H1 (cell line): ENCODE results near the gene IL9R. TPM values are rescaled to one million over a fixed set of nuclear protein-coding genes. Genes with fewer than 3 reads are reported as not detected.
"Not testable (repeated sequence)": the region's sequence is repeated elsewhere in the genome, so short reads cannot be mapped to it uniquely, and the experiment has no call there.

Experiments
- CTCF ChIA-PET: fragments of 300-600 bp; sonication (Branson Sonifier 250); formaldehyde crosslinking; loops from one replicate; lab custom pipeline; 2021; ENCODE audit not compliant: partially characterized antibody; lab: Charles Lee
- POLR2A ChIA-PET: fragments of 300-600 bp; sonication (Branson Sonifier 250); formaldehyde crosslinking; loops from one replicate; lab custom pipeline; 2021; ENCODE audit warnings: inconsistent platforms; ENCODE audit not compliant: partially characterized antibody; lab: Charles Lee
- DNase-seq, 2 experiments: peaks; one replicate each; pipeline versions ENCODE4 v3.0.0 to v3.0.0-alpha.2; 2010 to 2022; ENCODE audit warnings: low spot score in 2 of 2, low read depth in 1 of 2, mixed read lengths in 1 of 2
- FAIRE-seq: peaks from 2 replicates; lab custom pipeline; 2011; peaks lifted over from hg19 to GRCh38; lab: Jason Lieb, UNC
- H2AFZ ChIP-seq: 2 replicates; pipeline ENCODE4 v1.8.1; 2012; ENCODE audit warnings: low read length, inconsistent platforms
- H2AK5ac ChIP-seq: 2 replicates; pipeline ENCODE4 v1.6.1; 2013; ENCODE audit warnings: low read depth, low read length
- H2BK120ac ChIP-seq: replicated peaks from 2 replicates; pipeline ENCODE3; 2013; ENCODE audit warnings: low read depth, low read length, inconsistent platforms
- H2BK12ac ChIP-seq: 2 replicates; pipeline ENCODE4 v1.6.1; 2013; ENCODE audit warnings: low read depth, low read length
- H2BK15ac ChIP-seq: 2 replicates; pipeline ENCODE4 v1.6.1; 2013; ENCODE audit warnings: low read length
- H2BK20ac ChIP-seq: 2 replicates; pipeline ENCODE4 v1.6.1; 2013; ENCODE audit warnings: low read length
- H2BK5ac ChIP-seq: 2 replicates; pipeline ENCODE4 v1.6.1; 2013; ENCODE audit warnings: low read depth, low read length
- H3K14ac ChIP-seq: 2 replicates; pipeline ENCODE4 v1.6.1; 2013; ENCODE audit warnings: inconsistent platforms; ENCODE audit not compliant: insufficient read length
- H3K18ac ChIP-seq: 2 replicates; pipeline ENCODE4 v1.6.1; 2013; ENCODE audit warnings: low read length; ENCODE audit errors: extremely low read depth
- H3K23ac ChIP-seq: 2 replicates; pipeline ENCODE4 v1.6.1; 2013; ENCODE audit warnings: inconsistent platforms; ENCODE audit not compliant: insufficient read length
- H3K23me2 ChIP-seq: 2 replicates; pipeline ENCODE4 v1.6.1; 2013; ENCODE audit warnings: low read depth, low read length
- H3K27ac ChIP-seq: 2 replicates; pipeline ENCODE4 v1.6.1; 2011; ENCODE audit warnings: low read depth, low read length, inconsistent platforms
- H3K27me3 ChIP-seq, 4 experiments: replicated peaks in 1 of 4; 1 replicate in 1 of 4; 2 replicates in 3 of 4; pipeline versions ENCODE4 v1.6.1 to v1.8.1; 2011 to 2013; ENCODE audit warnings: low read length in 3 of 4, mild to moderate bottlenecking in 3 of 4, inconsistent platforms in 2 of 4, mixed read lengths in 2 of 4, moderate library complexity in 1 of 4; ENCODE audit not compliant: control insufficient read depth in 3 of 4, insufficient read depth in 3 of 4; ENCODE audit errors: extremely low read depth in 1 of 4
- H3K36me3 ChIP-seq, 4 experiments: 2 replicates each; pipeline versions ENCODE4 v1.6.1 to v1.8.1; 2011 to 2013; ENCODE audit warnings: mild to moderate bottlenecking in 4 of 4, low read length in 3 of 4, moderate library complexity in 2 of 4, control low read depth in 1 of 4, inconsistent platforms in 1 of 4; ENCODE audit not compliant: insufficient read depth in 4 of 4, control insufficient read depth in 2 of 4
- H3K4ac ChIP-seq: replicated peaks from 2 replicates; pipeline ENCODE3; 2013; ENCODE audit warnings: low read length, low read depth, mixed read lengths, inconsistent platforms; ENCODE audit not compliant: insufficient read length
- H3K4me1 ChIP-seq, 4 experiments: replicated peaks in 1 of 4; 1 replicate in 1 of 4; 2 replicates in 3 of 4; pipeline versions ENCODE4 v1.6.1 to v1.8.1; 2011 to 2013; ENCODE audit warnings: low read length in 3 of 4, inconsistent platforms in 2 of 4, mixed read lengths in 1 of 4; ENCODE audit not compliant: insufficient read depth in 4 of 4, control insufficient read depth in 3 of 4
- H3K4me2 ChIP-seq, 2 experiments: 2 replicates each; pipeline versions ENCODE4 v1.6.1 to v1.8.1; 2011 to 2013; ENCODE audit warnings: low read depth in 2 of 2, low read length in 2 of 2, control low read depth in 1 of 2, inconsistent platforms in 1 of 2, mild to moderate bottlenecking in 1 of 2; ENCODE audit not compliant: insufficient read depth in 1 of 2
- H3K4me3 ChIP-seq, 4 experiments: fragments of 200-600, 300-600 bp in 1 of 4; sonication (generic), shearing (Covaris generic), sonication (Bioruptor Twin) in 1 of 4; 2 replicates each; pipeline versions ENCODE4 v1.5.1 to v1.8.1; 2011 to 2016; ENCODE audit warnings: low read length in 4 of 4, low read depth in 3 of 4, control low read depth in 2 of 4, inconsistent platforms in 2 of 4, mild to moderate bottlenecking in 2 of 4, mixed read lengths in 1 of 4, moderate library complexity in 1 of 4; ENCODE audit not compliant: insufficient read depth in 2 of 4; ENCODE audit errors: extremely low read depth in 1 of 4
- H3K56ac ChIP-seq: replicated peaks from 2 replicates; pipeline ENCODE3; 2013; ENCODE audit warnings: low read depth, mild to moderate bottlenecking, mixed read lengths, low read length, inconsistent platforms; ENCODE audit not compliant: insufficient read length
- H3K79me1 ChIP-seq: 2 replicates; pipeline ENCODE4 v1.6.1; 2013; ENCODE audit warnings: low read depth, low read length, control low read depth
- H3K79me2 ChIP-seq, 2 experiments: 2 replicates each; pipeline versions ENCODE4 v1.6.1 to v1.8.1; 2012 to 2013; ENCODE audit warnings: low read length in 2 of 2, mild to moderate bottlenecking in 2 of 2, inconsistent platforms in 1 of 2; ENCODE audit not compliant: insufficient read depth in 2 of 2, control insufficient read depth in 1 of 2
- H3K9ac ChIP-seq, 4 experiments: replicated peaks in 1 of 4; 1 replicate in 1 of 4; 2 replicates in 3 of 4; pipeline versions ENCODE4 v1.6.1 to v1.8.1; 2011 to 2013; ENCODE audit warnings: low read depth in 3 of 4, low read length in 3 of 4, control low read depth in 2 of 4, mild to moderate bottlenecking in 2 of 4, moderate library complexity in 2 of 4, inconsistent platforms in 1 of 4; ENCODE audit errors: extremely low read depth in 1 of 4
- H3K9me3 ChIP-seq, 2 experiments: 2 replicates each; pipeline versions ENCODE4 v1.6.1 to v1.8.1; 2012 to 2013; ENCODE audit warnings: mild to moderate bottlenecking in 2 of 2, moderate library complexity in 2 of 2, control low read depth in 1 of 2, inconsistent platforms in 1 of 2, low read depth in 1 of 2, low read length in 1 of 2, mixed read lengths in 1 of 2; ENCODE audit not compliant: insufficient read depth in 2 of 2
- H4K20me1 ChIP-seq, 2 experiments: replicated peaks in 1 of 2; 2 replicates each; pipeline versions ENCODE3 to v1.8.1; 2011 to 2013; ENCODE audit warnings: inconsistent platforms in 2 of 2, low read length in 2 of 2, mild to moderate bottlenecking in 1 of 2; ENCODE audit not compliant: insufficient read depth in 2 of 2, control insufficient read depth in 1 of 2
- H4K5ac ChIP-seq: 2 replicates; pipeline ENCODE4 v1.6.1; 2013; ENCODE audit warnings: low read length, low read depth, mixed read lengths, inconsistent platforms; ENCODE audit not compliant: insufficient read length
- H4K8ac ChIP-seq: 2 replicates; pipeline ENCODE4 v1.8.0; 2013; ENCODE audit warnings: mild to moderate bottlenecking, moderate library complexity, low read length, inconsistent platforms; ENCODE audit not compliant: insufficient read depth; ENCODE audit errors: extremely low read depth
- H4K91ac ChIP-seq: replicated peaks from 2 replicates; pipeline ENCODE3; 2013; ENCODE audit warnings: low read length, mixed read lengths, inconsistent platforms; ENCODE audit not compliant: insufficient read length
- WGBS, 2 experiments: shearing (Covaris generic) in 1 of 2; methylation state at CpG; one replicate each; pipeline versions ENCODE4 v1.1.6 to v1.1.7; 2013 to 2015; ENCODE audit warnings: low lambda C conversion rate in 2 of 2, mixed read lengths in 2 of 2, inconsistent platforms in 1 of 2, low coverage in 1 of 2, missing lambda C conversion rate in 1 of 2; ENCODE audit not compliant: insufficient replicate concordance in 2 of 2, insufficient coverage in 1 of 2, insufficient read length in 1 of 2; ENCODE audit errors: extremely low coverage in 1 of 2, missing lambda C conversion rate in 1 of 2; 5-methylcytosine and 5-hydroxymethylcytosine counted together
- polyA plus RNA-seq, 7 experiments: library from polyadenylated mRNA; depleted of rRNA in 3 of 7; stranded (reverse) in 5 of 7; unstranded in 2 of 7; fragments of >200 nt in 5 of 7; fragments of 200-250 nt in 2 of 7; gene quantifications; 1 replicate in 5 of 7; 2 replicates in 1 of 7; 4 replicates in 1 of 7; pipeline versions ENCODE4 v1.2.1 to v1.2.3, GENCODE V29; 2011 to 2013; ENCODE audit warnings: missing spikeins in 2 of 7, mixed read lengths in 2 of 7
- total RNA-seq: library from RNA; stranded (reverse); fragmentation: NEBNext Ultra II Directional; extraction: Animal tissue kit (Norgen Biotek cat#: 25700); gene quantifications from 2 replicates; pipeline ENCODE4 v1.2.1, GENCODE V29; 2021

IL9R gene
- total and polyA plus RNA-seq, 2 of the 8 experiments (the other 6 are each of a cell fraction or from before 2014, with no cell fraction given) = 0.14 to 0.28 TPM

GRCh38 chrX:156029296-156029695 lies 31.8 kb downstream of the IL9R start:
- H2BK120ac ChIP-seq, H3K4me1 ChIP-seq, H3K56ac ChIP-seq, CTCF ChIA-PET, POLR2A ChIA-PET, H4K5ac ChIP-seq, H4K8ac ChIP-seq, FAIRE-seq, H2BK12ac ChIP-seq, H2AFZ ChIP-seq, H3K14ac ChIP-seq, H3K4ac ChIP-seq, H3K79me2 ChIP-seq, H3K23me2 ChIP-seq, H3K9ac ChIP-seq, H3K9me3 ChIP-seq, H3K4me2 ChIP-seq, H2BK20ac ChIP-seq, H2AK5ac ChIP-seq, H3K18ac ChIP-seq, H2BK5ac ChIP-seq, H3K23ac ChIP-seq, H2BK15ac ChIP-seq, H4K20me1 ChIP-seq, H3K4me3 ChIP-seq, H3K36me3 ChIP-seq, H3K27me3 ChIP-seq, H4K91ac ChIP-seq, H3K27ac ChIP-seq, H3K79me1 ChIP-seq: not testable (repeated sequence)
- DNase-seq = peak in 1 of 2 experiments; percentile 47
- 95% methylated on average over 27 of the region's 46 CpGs; no CpG with 5 or more reads in 1 of the 2 experiments for WGBS, 2 experiments
